Measurements from ENCODE around the gene KEL.

KEL gene

GRCh38 chr7:142962991-142963390, 828 bp upstream of the KEL start:
- DNase-seq, result no peak

GRCh38 chr7:142961595-142961972, 579 bp downstream of the KEL start:
- DNase-seq, result no peak

- no peak for DNase-seq
Observed at GRCh38 chr7:142960955-142961512, 1.1 kb downstream of the KEL start.

- no peak for DNase-seq
Observed at GRCh38 chr7:142959202-142959601, 3.0 kb downstream of the KEL start.

GRCh38 chr7:142957723-142958122, 4.4 kb downstream of the KEL start:
- DNase-seq, result no peak

- no peak for DNase-seq
Observed at GRCh38 chr7:142956951-142957623, 5.1 kb downstream of the KEL start.

- DNase-seq, result no peak
Observed at GRCh38 chr7:142954680-142955268, 7.4 kb downstream of the KEL start.

- no peak for DNase-seq
Observed at GRCh38 chr7:142950235-142950634, 11.9 kb downstream of the KEL start.

- DNase-seq, result no peak
Observed at GRCh38 chr7:142948603-142949002, 13.6 kb downstream of the KEL start.

GRCh38 chr7:142945001-142945400, 17.2 kb downstream of the KEL start:
- no peak for DNase-seq

GRCh38 chr7:142943706-142944268, 18.4 kb downstream of the KEL start:
- no peak for DNase-seq

GRCh38 chr7:142942746-142943145, 19.4 kb downstream of the KEL start:
- no peak for DNase-seq

- DNase-seq, result no peak
Observed at GRCh38 chr7:142941541-142941940, 20.6 kb downstream of the KEL start.

- no peak for DNase-seq
Observed at GRCh38 chr7:142940966-142941535, 21.1 kb downstream of the KEL start.

- no peak for DNase-seq
Observed at GRCh38 chr7:142939226-142939910, 22.8 kb downstream of the KEL start, which contains the start of gene LLCFC1. LLCFC1 (plus strand) TSS chr7:142939484; CDS start chr7:142939622, 138 bp downstream.

GRCh38 chr7:142938611-142939010, 23.6 kb downstream of the KEL start:
- DNase-seq, result no peak

- DNase-seq, result no peak
Observed at GRCh38 chr7:142935941-142936565, 26.1 kb downstream of the KEL start.

- no peak for DNase-seq
Observed at GRCh38 chr7:142934056-142934455, 28.1 kb downstream of the KEL start.

GRCh38 chr7:142933624-142934023, 28.5 kb downstream of the KEL start, which contains the start of gene TRPV5:
TRPV5 (minus strand) TSS chr7:142933746; CDS start chr7:142933459, 287 bp downstream.
- DNase-seq, result no peak

GRCh38 chr7:142933092-142933475, 29.1 kb downstream of the KEL start:
- DNase-seq, result no peak

GRCh38 chr7:142932386-142933091, 29.6 kb downstream of the KEL start:
- DNase-seq, result no peak
